SK-N-SH (cell line): ENCODE data around the gene MATN4.

Experiments
- CTCF ChIP-seq: fragments of 200-600 bp; sonication (generic); IDR thresholded peaks from 2 replicates; pipeline ENCODE4 v1.6.1; 2017; ENCODE audit warnings: antibody characterized with exemption, mild to moderate bottlenecking, moderate library complexity
- EZH2phosphoT487 ChIP-seq: fragments of 200-600 bp; sonication (generic); IDR thresholded peaks from 2 replicates; pipeline ENCODE4 v1.6.1; 2017; ENCODE audit warnings: low read depth, mixed run types, mild to moderate bottlenecking, antibody characterized with exemption, moderate library complexity, borderline replicate concordance
- GATA2 ChIP-seq: sonication (generic); formaldehyde crosslinking; IDR thresholded peaks from 2 replicates; pipeline ENCODE4 v1.5.0; 2020; ENCODE audit warnings: mild to moderate bottlenecking, missing genetic modification reagents
- PBX3 ChIP-seq: IDR thresholded peaks from 2 replicates; pipeline ENCODE4; 2012
- RFX5 ChIP-seq: IDR thresholded peaks from 2 replicates; pipeline ENCODE4 v1.6.1; 2012; ENCODE audit warnings: mild to moderate bottlenecking, improper control_type of control experiment, low read length
- SMC3 ChIP-seq: IDR thresholded peaks from 2 replicates; pipeline ENCODE4 v1.6.1; 2012; ENCODE audit warnings: low read depth, low read length, improper control_type of control experiment
- TAF1 ChIP-seq: IDR thresholded peaks from 2 replicates; pipeline ENCODE4 v1.6.1; 2012; ENCODE audit warnings: low read depth, mild to moderate bottlenecking, low read length, moderate library complexity, borderline replicate concordance
- USF1 ChIP-seq: IDR thresholded peaks from 2 replicates; pipeline ENCODE4 v1.4.0; 2012; ENCODE audit warnings: low read depth, borderline replicate concordance
- USF2 ChIP-seq: fragments of 150-350 bp; IDR thresholded peaks from 2 replicates; pipeline ENCODE4 v1.6.1; 2017; ENCODE audit warnings: antibody characterized with exemption, low read length, low read depth, borderline replicate concordance

- TF ChIP-seq SMC3 (no peak), GATA2 (CRISPR knock-in tag) (no peak), TAF1 (no peak), USF2 (no peak), PBX3 (no peak), RFX5 (no peak), CTCF (no peak), EZH2phosphoT487 (no peak), USF1 (no peak)
Measured at GRCh38 chr20:45258664-45259063, 49.4 kb downstream of the MATN4 start.
